Right lobe of liver (tissue), 6 donors: ENCODE measurements around the gene NPHP1. TPM values are rescaled to one million over a fixed set of nuclear protein-coding genes. Genes with fewer than 3 reads are reported as not detected.
A peak's percentile ranks its signal among the peaks of the same experiment; 100 is the strongest.

Experiments used
- ATAC-seq, 4 donors: fragments of 200-7000 bp; cut with Tn5 transposase; one replicate each; pipeline ENCODE4 v1.9.1; 2020; ENCODE audit warnings: mild to moderate bottlenecking in 4 of 4, moderate library complexity in 4 of 4
- DNase-seq, 3 donors: peaks; one replicate each; pipeline ENCODE4 v3.0.0-alpha.2; 2020
- H3K27ac ChIP-seq, 3 donors: fragments of 200-600 bp; one replicate each; pipeline ENCODE4 v1.8.0; 2022
- H3K27me3 ChIP-seq, 2 donors: fragments of 200-600 bp; one replicate each; pipeline ENCODE4 v1.8.0; 2022
- H3K36me3 ChIP-seq, 4 donors: fragments of 200-600 bp; sonication (generic) in 1 of 4; one replicate each; pipeline versions ENCODE4 v1.5.1 to v1.8.0; 2017 to 2022; ENCODE audit warnings: control low read depth in 1 of 4
- H3K4me1 ChIP-seq, 4 donors: fragments of 200-600 bp; sonication (generic) in 1 of 4; one replicate each; pipeline versions ENCODE4 v1.5.1 to v1.8.0; 2017 to 2022; ENCODE audit warnings: control low read depth in 1 of 4
- H3K4me3 ChIP-seq, 3 donors: fragments of 200-600 bp; one replicate each; pipeline ENCODE4 v1.8.0; 2022
- H3K9me3 ChIP-seq, 4 donors: fragments of 200-600 bp; sonication (generic) in 1 of 4; one replicate each; pipeline versions ENCODE4 v1.5.1 to v1.8.0; 2017 to 2022; ENCODE audit warnings: control low read depth in 1 of 4
- CTCF ChIP-seq, 4 donors: fragments of 200-600 bp in 3 of 4; fragments of 450-650 bp in 1 of 4; IDR thresholded peaks; one replicate each; pipeline versions ENCODE4 v1.5.1 to v1.8.0; 2016 to 2022; ENCODE audit warnings: antibody characterized with exemption in 4 of 4, mild to moderate bottlenecking in 2 of 4
- POLR2A ChIP-seq: fragments of 450-650 bp; IDR thresholded peaks from one replicate; pipeline ENCODE4 v1.6.1; 2017; ENCODE audit warnings: antibody characterized with exemption, mild to moderate bottlenecking
- WGBS: methylation state at CpG from one replicate; pipeline ENCODE4 v1.1.6; 2018; ENCODE audit warnings: low coverage, low lambda C conversion rate; ENCODE audit not compliant: insufficient coverage; ENCODE audit errors: missing lambda C conversion rate; 5-methylcytosine and 5-hydroxymethylcytosine counted together
- intact Hi-C, 2 donors: fragments of 100-400 bp; cut with DNase I; formaldehyde crosslinking; loops; one replicate each; pipeline versions ENCODE4 v1.11.2 to v1.14.1; 2022
- total RNA-seq, 6 experiments: library from RNA; depleted of rRNA in 2 of 6; stranded (reverse); fragments of >200 nt in 2 of 6; fragmentation: NEBNext Ultra II Directional in 3 of 6; extraction: Animal tissue kit (Norgen Biotek cat#: 25700) in 3 of 6; gene quantifications; one replicate each; pipeline versions ENCODE4 v1.1.0 to v1.2.4, GENCODE V29; 2016 to 2023
- donor health status: DM: no; HTN: yes; CAD: no.
- donor health status: DM: no; HTN: no; CAD: no.
- donor health status: DM: no; HTN: no; CAD: no.
- donor health status: DM: no; HTN: yes; CAD: no.
- donor health status: DM: no; HTN: yes; CAD: no.

Gene NPHP1
- total RNA-seq, 6 experiments from 2014 or later, result 0.06 to 1.9 (median 0.65) TPM

DNA sequence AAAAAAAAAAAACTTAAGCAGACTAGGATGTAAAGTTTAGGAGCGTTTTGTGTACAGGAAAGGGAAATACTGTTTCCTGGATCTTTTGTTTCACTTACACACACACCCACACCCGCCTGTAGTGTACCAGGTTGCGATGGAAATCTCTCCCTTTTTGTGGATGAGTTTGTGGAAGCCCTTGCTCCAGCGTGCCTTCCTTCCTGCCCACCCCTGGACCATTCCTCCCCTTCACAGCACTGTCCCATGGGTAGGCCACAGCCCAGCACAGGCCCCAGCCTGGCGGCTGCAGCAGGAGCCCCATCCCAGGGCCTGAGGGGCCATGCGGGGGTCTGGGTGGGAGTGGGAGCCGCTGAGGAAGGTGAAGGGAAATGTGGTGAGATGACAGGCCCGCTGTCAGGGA, 104.3 kb downstream of the NPHP1 start:
- DNase-seq (no peak), ATAC-seq (peak in 3 of 4 donors; percentile 3 to 46 (median 15))
- Histone ChIP-seq H3K27me3 (no peaks in the 10 kb centered on the region), H3K36me3 (no peaks in the 10 kb centered on the region), H3K4me1 (no peaks in the 10 kb centered on the region), H3K9me3 (no peaks in the 10 kb centered on the region), H3K27ac (peak overlapping the region in 1 of 3 donors; percentile 58), H3K4me3 (no peak overlapping the region)
- WGBS, result 70% methylated on average over 2 of the region's 8 CpGs
- TF ChIP-seq CTCF (IDR thresholded peaks at IDR 0.05) (no peak), POLR2A (no peak)
- intact Hi-C loops, result no loop called here

DNA sequence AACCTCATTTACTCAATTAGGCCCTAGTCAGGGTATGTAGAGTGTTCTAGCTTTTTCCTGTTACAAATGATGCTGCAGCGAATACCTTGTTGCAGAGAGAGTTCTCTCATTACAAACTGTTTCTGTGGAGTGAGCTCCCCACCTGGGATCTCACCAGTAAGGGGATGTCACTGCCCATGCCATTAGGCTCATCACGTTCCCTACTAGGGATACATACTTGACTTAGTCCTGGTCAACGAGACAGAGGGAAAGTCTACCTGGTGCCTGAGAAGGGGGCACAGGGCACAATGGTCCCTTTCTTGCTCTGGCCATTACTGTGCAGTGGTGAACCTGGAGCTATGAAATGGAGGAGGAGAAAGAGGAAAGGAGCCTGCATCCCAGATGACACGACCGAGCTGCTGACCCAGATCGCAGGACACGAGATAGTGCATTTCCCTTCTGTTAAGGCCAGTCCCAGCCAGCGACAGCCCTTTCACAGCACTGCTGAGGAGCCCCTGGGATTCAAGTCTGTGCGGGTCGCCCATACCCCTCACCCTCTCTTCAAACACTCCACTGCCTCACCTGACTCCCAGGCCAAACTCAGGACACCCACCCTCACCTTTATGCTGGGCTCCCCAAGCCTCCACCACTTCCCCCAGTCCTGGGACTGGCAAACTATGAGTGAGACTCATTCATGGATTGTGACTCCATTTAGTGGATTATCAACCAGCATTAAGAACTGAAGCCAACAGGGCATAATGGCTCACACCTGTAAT, 105.2 kb downstream of the NPHP1 start:
- no peak overlapping the region for H3K4me3 ChIP-seq
- H3K4me1 ChIP-seq, result no peaks in the 10 kb centered on the region
- DNase-seq (no peak), ATAC-seq (peak in 3 of 4 donors; percentile 5 to 17 (median 11))
- 54% methylated on average over 3 of the region's 10 CpGs for WGBS
- H3K36me3 ChIP-seq, result no peaks in the 10 kb centered on the region
- TF ChIP-seq CTCF (IDR thresholded peaks at IDR 0.05) (no peak), POLR2A (no peak)
- intact Hi-C loops, result no loop called here
- H3K27ac ChIP-seq, result no peak overlapping the region
- H3K9me3 ChIP-seq, result no peaks in the 10 kb centered on the region
- H3K27me3 ChIP-seq, result no peaks in the 10 kb centered on the region

DNA sequence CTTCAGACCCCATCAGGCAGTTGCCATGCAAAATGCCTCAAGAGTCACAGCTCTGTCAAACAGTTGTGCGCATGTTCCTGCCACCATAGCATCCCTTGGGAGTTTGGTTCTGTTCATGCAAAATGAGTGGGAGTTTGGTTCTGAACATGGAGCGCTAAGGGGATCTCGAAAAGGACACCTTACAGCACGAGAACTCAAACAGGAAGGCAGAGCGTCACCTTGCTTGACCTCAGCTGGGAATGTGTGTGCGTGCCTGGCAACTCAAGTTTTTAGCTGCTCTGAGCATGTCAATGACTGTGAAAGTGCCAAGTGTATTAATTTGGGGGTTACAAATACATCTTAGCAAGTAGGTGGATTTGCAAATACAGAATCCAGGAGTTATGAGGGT, 105.8 kb downstream of the NPHP1 start:
- no peak for TF ChIP-seq POLR2A
- TF ChIP-seq CTCF (IDR thresholded peaks at IDR 0.05), result no peak
- DNase-seq, result no peak
- H3K9me3 ChIP-seq, result no peaks in the 10 kb centered on the region
- intact Hi-C loops, result no loop called here
- H3K27ac ChIP-seq, result no peak overlapping the region
- H3K4me1 ChIP-seq, result no peaks in the 10 kb centered on the region
- 60% methylated on average over 1 of the region's 6 CpGs for WGBS
- H3K36me3 ChIP-seq, result no peaks in the 10 kb centered on the region
- no peaks in the 10 kb centered on the region for H3K27me3 ChIP-seq
- ATAC-seq, result no peak
- no peak overlapping the region for H3K4me3 ChIP-seq

DNA sequence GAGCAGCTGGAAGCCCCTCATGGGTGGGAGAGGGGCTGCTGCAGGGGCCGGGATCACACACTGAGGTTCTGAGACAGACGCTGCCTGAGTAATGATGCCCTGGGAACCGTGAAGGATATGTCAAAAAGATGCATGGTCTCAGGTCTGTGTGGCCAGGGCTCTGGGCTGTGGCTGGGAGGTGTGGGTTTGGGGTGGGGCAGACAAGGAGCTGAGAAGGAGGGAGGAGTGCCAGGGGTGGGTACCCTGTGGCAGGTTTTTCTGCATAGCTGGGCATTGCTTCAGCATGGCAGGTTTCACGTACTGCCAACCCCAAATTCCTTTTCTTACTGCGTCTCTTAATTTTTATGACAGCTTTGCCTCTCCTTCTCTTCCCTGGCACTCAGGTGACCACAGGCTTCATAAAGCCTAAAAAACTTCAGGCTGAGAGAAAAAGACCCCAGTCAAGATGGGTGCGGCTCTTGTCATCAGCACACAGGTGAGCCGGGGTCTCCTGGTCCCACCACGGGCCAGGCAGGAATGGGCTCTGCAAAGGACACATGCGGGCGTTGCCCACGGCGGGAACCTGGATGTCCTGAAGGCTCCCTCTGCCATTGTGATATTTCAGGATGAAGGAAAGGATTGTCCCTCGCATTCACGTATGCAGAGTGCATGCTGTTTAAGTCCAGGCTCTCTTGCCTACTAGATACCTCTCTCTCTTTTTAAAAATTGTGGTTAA, 107.2 kb downstream of the NPHP1 start:
- Histone ChIP-seq H3K4me3 (no peak overlapping the region), H3K9me3 (no peaks in the 10 kb centered on the region), H3K27ac (no peak overlapping the region), H3K27me3 (no peaks in the 10 kb centered on the region), H3K36me3 (no peaks in the 10 kb centered on the region), H3K4me1 (no peaks in the 10 kb centered on the region)
- intact Hi-C loops, result no loop called here
- TF ChIP-seq CTCF (IDR thresholded peaks at IDR 0.05) (no peak), POLR2A (no peak)
- DNase-seq (no peak), ATAC-seq (no peak)
- WGBS, result 67% methylated on average over 8 of the region's 14 CpGs
